WTC11 (cell line): ENCODE measurements around the gene VEZF1. TPM values are rescaled to one million over a fixed set of nuclear protein-coding genes. Genes with fewer than 3 reads are reported as not detected.
A peak's percentile ranks its signal among the peaks of the same experiment; 100 is the strongest.

Source experiments
- ATAC-seq: fragments of 200-7000 bp; cut with Tn5 transposase; 2 replicates; pipeline ENCODE4 v1.10.0; 2021; ENCODE audit warnings: mild to moderate bottlenecking, moderate library complexity
- CTCF ChIA-PET: fragments of 300-600 bp; sonication (Branson Sonifier 250); formaldehyde crosslinking; loops from one replicate; lab custom pipeline; 2021; ENCODE audit warnings: antibody characterized with exemption; lab: Charles Lee
- POLR2A ChIA-PET: fragments of 350-600 bp; sonication (Branson Sonifier 250); formaldehyde crosslinking; loops from one replicate; lab custom pipeline; 2021; ENCODE audit warnings: antibody characterized with exemption; lab: Charles Lee
- DNase-seq: peaks from one replicate; pipeline ENCODE4 v3.0.0; 2021; ENCODE audit warnings: low spot score
- H3K27ac Mint-ChIP-seq: 2 replicates; pipeline ENCODE4 v1.8.0; 2021; ENCODE audit warnings: mixed read lengths
- H3K27me3 Mint-ChIP-seq: 2 replicates; pipeline ENCODE4 v1.8.0; 2021; ENCODE audit warnings: low read depth, mild to moderate bottlenecking, moderate library complexity, mixed read lengths
- H3K36me3 Mint-ChIP-seq: 2 replicates; pipeline ENCODE4 v1.8.0; 2021; ENCODE audit warnings: mixed read lengths
- H3K4me1 Mint-ChIP-seq: 2 replicates; pipeline ENCODE4 v1.8.0; 2022; ENCODE audit warnings: mixed read lengths
- H3K4me3 Mint-ChIP-seq: 2 replicates; pipeline ENCODE4 v1.8.0; 2021; ENCODE audit warnings: mild to moderate bottlenecking, moderate library complexity, mixed read lengths
- H3K9me3 Mint-ChIP-seq: 2 replicates; pipeline ENCODE4 v1.8.0; 2021; ENCODE audit warnings: mixed read lengths
- ATF6 ChIP-seq: sonication (generic); formaldehyde crosslinking; IDR thresholded peaks from 2 replicates; pipeline ENCODE4 v1.8.1; 2023; ENCODE audit warnings: mild to moderate bottlenecking, missing genetic modification reagents
- CREM ChIP-seq: sonication (generic); formaldehyde crosslinking; IDR thresholded peaks from 2 replicates; pipeline ENCODE4 v1.8.1; 2022; ENCODE audit warnings: mild to moderate bottlenecking, missing genetic modification reagents, moderate library complexity
- GABPB1 ChIP-seq: sonication (generic); formaldehyde crosslinking; IDR thresholded peaks from 2 replicates; pipeline ENCODE4 v1.8.1; 2023; ENCODE audit warnings: mild to moderate bottlenecking, missing genetic modification reagents
- GRHL2 ChIP-seq: fragments of 250-450 bp; sonication (Bioruptor Pico); IDR thresholded peaks from 2 replicates; pipeline ENCODE4 v1.8.0; 2022; ENCODE audit warnings: mild to moderate bottlenecking, moderate library complexity; ENCODE audit not compliant: insufficient replicate concordance, severe bottlenecking
- NFE2L1 ChIP-seq: sonication (generic); formaldehyde crosslinking; IDR thresholded peaks from 2 replicates; pipeline ENCODE4 v1.8.1; 2023; ENCODE audit warnings: missing genetic modification reagents
- PRDM15 ChIP-seq: sonication (generic); formaldehyde crosslinking; IDR thresholded peaks from 2 replicates; pipeline ENCODE4 v1.8.0; 2022; ENCODE audit warnings: missing genetic modification reagents
- TCF7 ChIP-seq: sonication (generic); formaldehyde crosslinking; IDR thresholded peaks from 2 replicates; pipeline ENCODE4 v1.8.0; 2022; ENCODE audit warnings: mild to moderate bottlenecking, low read depth, missing genetic modification reagents, moderate library complexity
- USF1 ChIP-seq: sonication (generic); formaldehyde crosslinking; IDR thresholded peaks from 2 replicates; pipeline ENCODE4 v1.8.0; 2022; ENCODE audit warnings: mild to moderate bottlenecking, missing genetic modification reagents
- ZBTB21 ChIP-seq: sonication (generic); formaldehyde crosslinking; IDR thresholded peaks from 2 replicates; pipeline ENCODE4 v1.8.1; 2023; ENCODE audit warnings: mild to moderate bottlenecking, missing genetic modification reagents, borderline replicate concordance
- ZNF423 ChIP-seq: fragments of 250-450 bp; sonication (Bioruptor Pico); IDR thresholded peaks from 2 replicates; pipeline ENCODE4 v2.1.2; 2022; ENCODE audit warnings: mild to moderate bottlenecking, moderate library complexity
- ZNF512 ChIP-seq: sonication (generic); formaldehyde crosslinking; IDR thresholded peaks from 2 replicates; pipeline ENCODE4 v1.8.1; 2022; ENCODE audit warnings: missing genetic modification reagents, borderline replicate concordance
- ZSCAN18 ChIP-seq: fragments of 250-450 bp; sonication (Bioruptor Pico); IDR thresholded peaks from 2 replicates; pipeline ENCODE4 v2.1.2; 2022; ENCODE audit warnings: mild to moderate bottlenecking, moderate library complexity
- total RNA-seq: library from RNA; stranded (reverse); gene quantifications from 3 replicates; pipeline ENCODE4 v1.2.3, GENCODE V29; 2021
- TF ChIP-seq, protein P1 (sequence below): sonication (generic); formaldehyde crosslinking; IDR thresholded peaks from 2 replicates; pipeline ENCODE4 v1.8.1; 2023; ENCODE audit warnings: mild to moderate bottlenecking, missing genetic modification reagents, borderline replicate concordance
- TF ChIP-seq, protein P2 (sequence below): sonication (generic); formaldehyde crosslinking; IDR thresholded peaks from 2 replicates; pipeline ENCODE4 v1.8.1; 2023; ENCODE audit warnings: mild to moderate bottlenecking, moderate library complexity, missing genetic modification reagents

The VEZF1 gene
- total RNA-seq, 1 experiment from 2014 or later = 43.3 TPM

DNA sequence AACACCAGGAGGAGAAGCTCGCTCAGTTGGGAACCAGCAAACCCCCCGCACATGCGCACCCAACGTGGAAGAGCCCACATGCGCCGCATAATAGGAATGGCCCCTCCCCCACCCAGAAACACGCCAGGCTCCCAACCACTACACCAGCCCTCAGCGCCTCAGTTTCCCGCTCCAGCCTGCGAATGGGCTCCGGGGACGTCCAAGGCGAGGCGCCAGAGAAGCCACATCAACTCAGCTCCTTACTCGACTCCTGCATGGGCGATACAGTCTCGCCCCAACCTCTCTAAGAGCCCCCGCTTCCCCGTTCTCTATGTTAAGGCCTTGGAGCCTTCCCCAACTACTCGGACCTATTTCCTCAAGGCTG lies 18.5 kb upstream of the VEZF1 start (continued):
- TF ChIP-seq, protein P1, sequence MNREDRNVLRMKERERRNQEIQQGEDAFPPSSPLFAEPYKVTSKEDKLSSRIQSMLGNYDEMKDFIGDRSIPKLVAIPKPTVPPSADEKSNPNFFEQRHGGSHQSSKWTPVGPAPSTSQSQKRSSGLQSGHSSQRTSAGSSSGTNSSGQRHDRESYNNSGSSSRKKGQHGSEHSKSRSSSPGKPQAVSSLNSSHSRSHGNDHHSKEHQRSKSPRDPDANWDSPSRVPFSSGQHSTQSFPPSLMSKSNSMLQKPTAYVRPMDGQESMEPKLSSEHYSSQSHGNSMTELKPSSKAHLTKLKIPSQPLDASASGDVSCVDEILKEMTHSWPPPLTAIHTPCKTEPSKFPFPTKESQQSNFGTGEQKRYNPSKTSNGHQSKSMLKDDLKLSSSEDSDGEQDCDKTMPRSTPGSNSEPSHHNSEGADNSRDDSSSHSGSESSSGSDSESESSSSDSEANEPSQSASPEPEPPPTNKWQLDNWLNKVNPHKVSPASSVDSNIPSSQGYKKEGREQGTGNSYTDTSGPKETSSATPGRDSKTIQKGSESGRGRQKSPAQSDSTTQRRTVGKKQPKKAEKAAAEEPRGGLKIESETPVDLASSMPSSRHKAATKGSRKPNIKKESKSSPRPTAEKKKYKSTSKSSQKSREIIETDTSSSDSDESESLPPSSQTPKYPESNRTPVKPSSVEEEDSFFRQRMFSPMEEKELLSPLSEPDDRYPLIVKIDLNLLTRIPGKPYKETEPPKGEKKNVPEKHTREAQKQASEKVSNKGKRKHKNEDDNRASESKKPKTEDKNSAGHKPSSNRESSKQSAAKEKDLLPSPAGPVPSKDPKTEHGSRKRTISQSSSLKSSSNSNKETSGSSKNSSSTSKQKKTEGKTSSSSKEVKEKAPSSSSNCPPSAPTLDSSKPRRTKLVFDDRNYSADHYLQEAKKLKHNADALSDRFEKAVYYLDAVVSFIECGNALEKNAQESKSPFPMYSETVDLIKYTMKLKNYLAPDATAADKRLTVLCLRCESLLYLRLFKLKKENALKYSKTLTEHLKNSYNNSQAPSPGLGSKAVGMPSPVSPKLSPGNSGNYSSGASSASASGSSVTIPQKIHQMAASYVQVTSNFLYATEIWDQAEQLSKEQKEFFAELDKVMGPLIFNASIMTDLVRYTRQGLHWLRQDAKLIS (CRISPR knock-in tag) = no peak
- TF ChIP-seq PRDM15 (CRISPR knock-in tag) (no peak), ZNF512 (CRISPR knock-in tag) (no peak; the same call in 1 of the 2 replicates), ZBTB21 (CRISPR knock-in tag) (no peak), ZNF423 (peak; percentile 58; the same call in 1 of the 2 replicates), NFE2L1 (CRISPR knock-in tag) (peak; percentile 68; the same call in 1 of the 2 replicates), ATF6 (CRISPR knock-in tag) (no peak)
- TF ChIP-seq, protein P2, sequence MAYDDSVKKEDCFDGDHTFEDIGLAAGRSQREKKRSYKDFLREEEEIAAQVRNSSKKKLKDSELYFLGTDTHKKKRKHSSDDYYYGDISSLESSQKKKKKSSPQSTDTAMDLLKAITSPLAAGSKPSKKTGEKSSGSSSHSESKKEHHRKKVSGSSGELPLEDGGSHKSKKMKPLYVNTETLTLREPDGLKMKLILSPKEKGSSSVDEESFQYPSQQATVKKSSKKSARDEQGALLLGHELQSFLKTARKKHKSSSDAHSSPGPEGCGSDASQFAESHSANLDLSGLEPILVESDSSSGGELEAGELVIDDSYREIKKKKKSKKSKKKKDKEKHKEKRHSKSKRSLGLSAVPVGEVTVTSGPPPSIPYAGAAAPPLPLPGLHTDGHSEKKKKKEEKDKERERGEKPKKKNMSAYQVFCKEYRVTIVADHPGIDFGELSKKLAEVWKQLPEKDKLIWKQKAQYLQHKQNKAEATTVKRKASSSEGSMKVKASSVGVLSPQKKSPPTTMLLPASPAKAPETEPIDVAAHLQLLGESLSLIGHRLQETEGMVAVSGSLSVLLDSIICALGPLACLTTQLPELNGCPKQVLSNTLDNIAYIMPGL (CRISPR knock-in tag) = 0 out of 2 replicates have a peak, but pooled peaks have one; percentile 78

- CTCF ChIA-PET = interaction anchor here (1.8 to 2.0 kb wide), 2 partner anchors 146 to 172 kb away, joined by 12 to 15 read pairs; no protein-coding TSS in a partner anchor
- H3K36me3 Mint-ChIP-seq = peaks cover 51% of the 10 kb centered on the region
- H3K27me3 Mint-ChIP-seq = no peaks in the 10 kb centered on the region
- peaks cover 49% of the 10 kb centered on the region for H3K4me1 Mint-ChIP-seq
- peak overlapping the region; percentile 100 for H3K4me3 Mint-ChIP-seq
- DNase-seq = no peak
- H3K27ac Mint-ChIP-seq = peak overlapping the region; percentile 100
- POLR2A ChIA-PET = interaction anchor here (0.6 to 2.5 kb wide), 5 partner anchors 10 to 76 kb away, joined by 3 to 41 read pairs (median 9); partner anchors contain the start of genes DYNLL2 and VEZF1
- ATAC-seq = no peak
- no peaks in the 10 kb centered on the region for H3K9me3 Mint-ChIP-seq
- TF ChIP-seq CREM (CRISPR knock-in tag) = no peak
- no peak for TF ChIP-seq ZSCAN18
- TF ChIP-seq GRHL2 (CRISPR knock-in tag) = no peak
- TF ChIP-seq TCF7 (CRISPR knock-in tag) = no peak
- no peak for TF ChIP-seq USF1
- no peak for TF ChIP-seq GABPB1 (CRISPR knock-in tag)
Measured at GRCh38 chr17:58005728-58006559, 17.9 kb upstream of the VEZF1 start.
